Measurements from ENCODE around the gene CEACAM18.
"Not testable (repeated sequence)": the region's sequence is repeated elsewhere in the genome, so short reads cannot be mapped to it uniquely, and the experiment has no call there.

Gene CEACAM18

GRCh38 chr19:51478381-51479234, at the start of gene CEACAM18:
Gene CEACAM18 (plus strand): TSS chr19:51478539.
- DNase-seq (ENCODE audit: low read depth): no peak

DNA sequence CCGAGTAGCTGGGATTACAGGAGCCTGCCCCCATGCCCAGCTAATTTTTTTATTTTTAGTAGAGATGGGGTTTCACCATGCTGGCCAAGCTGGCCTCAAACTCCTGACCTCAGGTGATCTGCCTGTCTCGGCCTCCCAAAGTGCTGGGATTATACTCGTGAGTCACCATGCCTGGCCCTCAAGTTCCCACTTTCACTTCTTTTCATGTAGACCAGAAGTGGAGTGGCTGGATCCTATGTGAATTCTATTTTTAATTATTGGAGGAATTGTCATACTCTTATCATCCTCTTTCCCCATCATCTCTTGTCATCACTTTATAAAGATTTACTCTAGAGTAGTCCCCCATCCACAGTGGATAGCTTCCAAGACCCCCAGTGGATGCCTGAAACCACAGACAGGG, 48.1 kb upstream of the CEACAM18 start:
- no peak for DNase-seq (ENCODE audit: low read depth)

DNA sequence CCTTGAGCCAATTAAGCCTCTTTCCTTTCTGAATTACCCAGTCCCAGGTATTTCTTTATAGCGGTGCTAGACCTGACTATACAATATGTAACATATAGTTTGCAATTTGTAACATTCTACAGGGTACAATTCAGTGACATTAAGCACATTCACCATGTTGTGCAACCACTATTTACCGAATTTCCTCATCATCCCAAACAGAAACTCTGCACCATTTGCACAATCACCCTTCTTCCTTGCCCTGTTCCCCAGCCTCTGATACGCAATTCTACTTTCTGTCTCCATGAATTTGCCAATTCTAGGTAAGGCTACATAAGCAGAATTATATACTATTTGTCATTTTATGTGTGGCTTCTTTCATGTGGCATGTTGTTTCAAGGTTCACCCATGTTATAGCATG, 47.2 kb upstream of the CEACAM18 start:
- no peak for DNase-seq (ENCODE audit: low read depth)

GRCh38 chr19:51433043-51433442, 45.3 kb upstream of the CEACAM18 start:
- no peak for DNase-seq (ENCODE audit: low read depth)

GRCh38 chr19:51434456-51434855, 43.9 kb upstream of the CEACAM18 start:
- no peak for DNase-seq (ENCODE audit: low read depth)

GRCh38 chr19:51439021-51439465, 39.3 kb upstream of the CEACAM18 start:
- DNase-seq (ENCODE audit: low read depth): no peak

- no peak for DNase-seq (ENCODE audit: low read depth)
These were observed 38.3 kb upstream of the CEACAM18 start for GRCh38 chr19:51440052-51440451.

- DNase-seq (ENCODE audit: low read depth): no peak
These were observed 37.4 kb upstream of the CEACAM18 start for GRCh38 chr19:51440846-51441409.

- no peak for DNase-seq (ENCODE audit: low read depth)
These were observed 36.6 kb upstream of the CEACAM18 start for GRCh38 chr19:51441410-51442390.

GRCh38 chr19:51447510-51447909, 30.8 kb upstream of the CEACAM18 start:
- not testable (repeated sequence) for DNase-seq (ENCODE audit: low read depth)

DNA sequence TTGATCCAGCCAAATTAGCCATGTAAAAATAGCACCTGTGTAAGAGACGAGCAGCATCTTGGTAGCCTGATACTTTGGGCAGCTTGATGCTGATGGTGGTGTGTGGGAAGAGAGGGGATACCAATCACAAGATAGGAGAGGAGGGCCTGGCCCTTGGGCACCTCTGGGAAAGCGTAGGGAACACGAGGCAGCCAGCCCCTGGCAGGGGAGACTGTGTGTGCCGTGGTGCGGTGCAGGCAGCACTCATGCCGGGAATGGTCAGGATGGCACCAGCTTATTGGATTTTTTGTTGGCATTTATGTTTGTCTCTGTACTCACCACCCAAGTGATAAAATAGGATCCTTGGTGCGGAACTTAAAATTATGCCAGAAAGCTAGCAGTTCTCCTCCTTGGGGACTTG, 30.3 kb upstream of the CEACAM18 start:
- no peak for DNase-seq (ENCODE audit: low read depth)

DNA sequence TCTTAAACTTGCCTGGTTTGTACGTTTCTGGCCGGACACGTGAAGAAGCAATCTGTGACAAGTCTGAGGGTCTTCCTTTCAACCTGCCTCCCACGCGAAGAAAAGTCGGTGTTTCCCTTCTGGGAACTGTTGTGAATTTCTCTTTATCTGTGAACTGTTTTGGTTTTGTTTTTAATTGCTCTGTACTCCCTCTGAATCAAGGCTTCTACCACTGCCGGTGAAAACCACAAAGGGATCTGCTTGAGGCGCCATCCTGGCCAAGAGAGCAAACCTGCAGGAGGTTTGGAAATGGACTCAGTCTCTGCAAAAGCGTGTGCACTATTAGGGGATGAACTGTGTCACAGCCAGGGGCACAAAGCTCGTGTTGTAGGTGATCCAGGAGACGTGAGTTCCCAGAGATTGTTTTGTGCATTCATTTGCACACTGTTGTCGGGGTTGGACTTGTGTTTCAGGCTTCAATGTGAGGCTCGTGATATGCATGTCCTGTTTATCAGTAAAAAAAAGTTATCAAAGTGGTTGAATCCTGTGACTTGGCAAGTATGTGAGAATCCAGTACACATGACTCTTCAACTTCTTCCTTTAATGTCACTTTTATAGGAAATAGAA, 29.8 kb upstream of the CEACAM18 start:
- DNase-seq (ENCODE audit: low read depth): no peak

GRCh38 chr19:51450730-51451307, 27.5 kb upstream of the CEACAM18 start:
- DNase-seq (ENCODE audit: low read depth): no peak

DNA sequence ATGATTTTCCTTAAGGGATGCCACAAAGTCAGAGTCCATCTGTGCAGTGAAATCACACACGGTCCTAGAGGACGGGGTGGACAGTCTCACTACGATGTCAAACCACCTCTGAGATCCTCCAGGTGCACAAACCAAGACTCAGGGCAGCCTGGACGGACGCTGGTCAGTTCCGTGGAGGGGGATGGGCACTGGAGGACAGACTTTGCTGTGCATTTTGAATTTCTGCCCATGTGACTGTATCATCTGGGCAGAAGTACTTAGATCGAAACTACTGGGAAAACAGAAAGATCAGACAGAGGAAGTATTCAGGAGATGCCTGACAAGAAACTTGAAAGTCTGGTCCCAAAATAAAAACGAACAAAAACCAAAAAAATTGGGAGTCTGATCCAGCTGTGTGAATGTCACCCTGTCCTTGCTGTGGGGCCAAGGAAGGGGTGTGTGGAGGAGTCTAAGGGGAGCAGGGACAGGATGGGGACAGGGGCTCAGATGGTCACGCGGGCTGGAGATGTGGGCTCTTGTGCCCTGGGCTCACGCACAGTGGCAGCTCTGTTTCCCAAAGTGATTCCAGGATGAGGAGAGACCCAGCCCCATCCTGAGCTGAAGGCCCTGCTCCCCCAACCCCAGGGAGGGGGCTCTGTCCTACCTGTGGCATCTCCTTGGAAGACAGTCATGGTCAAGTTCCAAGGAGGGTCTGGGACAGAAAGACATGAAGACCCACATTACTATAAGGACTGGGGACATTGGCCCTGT, 21.6 kb upstream of the CEACAM18 start:
- DNase-seq (ENCODE audit: low read depth): no peak

GRCh38 chr19:51457351-51458013, 20.9 kb upstream of the CEACAM18 start:
- no peak for DNase-seq (ENCODE audit: low read depth)

DNA sequence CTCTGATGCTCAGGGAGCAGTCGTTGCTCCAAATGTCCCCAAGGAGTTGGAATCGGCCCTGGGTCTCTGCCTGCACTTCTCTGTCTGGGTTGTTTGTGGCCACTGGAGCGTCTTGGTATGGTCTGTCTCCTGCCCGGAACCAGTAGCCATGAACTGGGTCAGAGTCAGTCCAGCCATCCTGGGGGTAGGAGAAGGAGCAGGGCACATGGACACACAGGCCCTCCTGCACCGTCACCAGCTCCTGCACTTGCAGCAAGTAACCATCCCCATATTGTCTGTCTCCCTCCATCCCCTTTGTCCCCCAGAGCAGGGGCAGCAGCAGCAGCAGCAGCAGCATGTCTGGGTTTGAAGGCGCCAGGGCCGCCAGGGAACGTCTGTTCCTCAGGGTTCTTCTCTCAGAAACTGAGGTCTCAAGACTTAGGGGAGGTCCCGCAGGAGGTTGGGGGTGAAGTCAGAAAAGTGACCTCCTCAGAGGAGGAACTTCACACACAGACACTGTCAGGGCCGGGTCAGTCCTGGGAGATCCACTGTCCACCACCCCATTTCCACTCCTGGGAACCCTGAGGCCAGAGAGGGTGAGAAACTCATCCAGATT, 20.2 kb upstream of the CEACAM18 start, which contains the start of gene SIGLEC8:
Gene SIGLEC8 (minus strand): TSS at position 404 of the 595 bp plus-strand sequence. CDS start 67 bp downstream, at position 337.
- no peak for DNase-seq (ENCODE audit: low read depth)

- no peak for DNase-seq (ENCODE audit: low read depth)
These were observed 19.3 kb upstream of the CEACAM18 start for GRCh38 chr19:51458899-51459505.

- no peak for DNase-seq (ENCODE audit: low read depth)
These were observed 18.0 kb upstream of the CEACAM18 start for GRCh38 chr19:51460164-51460992.
